Gastroesophageal sphincter (tissue), 4 donors: ENCODE results near the gene SLC38A11. TPM values are rescaled to one million over a fixed set of nuclear protein-coding genes. Genes with fewer than 3 reads are reported as not detected.

ENCODE experiments used
- ATAC-seq: fragments of 150-250 bp; one replicate; pipeline ENCODE4 v1.9.1; 2016; ENCODE audit warnings: mild to moderate bottlenecking, moderate library complexity
- H3K27ac ChIP-seq, 4 donors: fragments of 200-600 bp; sonication (generic) in 3 of 4; 1 replicate in 3 of 4; 2 replicates in 1 of 4; pipeline ENCODE4 v1.5.1; 2016 to 2019
- H3K27me3 ChIP-seq: fragments of 200-600 bp; sonication (generic); one replicate; pipeline ENCODE4 v1.5.1; 2019
- H3K36me3 ChIP-seq, 2 donors: fragments of 200-600 bp; sonication (generic); one replicate each; pipeline ENCODE4 v1.5.1; 2019; ENCODE audit warnings: control low read depth in 1 of 2
- H3K4me1 ChIP-seq, 3 donors: fragments of 200-600 bp; sonication (generic); 1 replicate in 2 of 3; 2 replicates in 1 of 3; pipeline ENCODE4 v1.5.1; 2016 to 2019; ENCODE audit warnings: control low read depth in 2 of 3
- H3K4me3 ChIP-seq, 2 donors: fragments of 200-600 bp; sonication (generic); one replicate each; pipeline ENCODE4 v1.5.1; 2019; ENCODE audit warnings: mild to moderate bottlenecking in 1 of 2, moderate library complexity in 1 of 2
- H3K9me3 ChIP-seq, 3 donors: fragments of 200-600 bp; sonication (generic); one replicate each; pipeline ENCODE4 v1.5.1; 2017 to 2019; ENCODE audit warnings: control low read depth in 2 of 3
- CTCF ChIP-seq, 4 experiments: fragments of 200-600 bp in 2 of 4; fragments of 450-650 bp in 2 of 4; sonication (generic) in 1 of 4; IDR thresholded peaks; one replicate each; pipeline ENCODE4 v1.5.1; 2017 to 2019; ENCODE audit warnings: antibody characterized with exemption in 4 of 4, mild to moderate bottlenecking in 2 of 4, moderate library complexity in 2 of 4
- EP300 ChIP-seq: sonication (generic); formaldehyde crosslinking; IDR thresholded peaks from one replicate; pipeline ENCODE4 v1.6.1; 2017; ENCODE audit warnings: antibody characterized with exemption, mild to moderate bottlenecking
- POLR2A ChIP-seq, 2 donors: fragments of 450-650 bp; IDR thresholded peaks; one replicate each; pipeline ENCODE4 v1.6.1; 2017; ENCODE audit warnings: antibody characterized with exemption in 2 of 2, mild to moderate bottlenecking in 2 of 2, moderate library complexity in 1 of 2
- POLR2AphosphoS5 ChIP-seq: sonication (generic); formaldehyde crosslinking; IDR thresholded peaks from one replicate; pipeline ENCODE4 v1.6.1; 2017; ENCODE audit warnings: antibody characterized with exemption
- WGBS, 2 donors: methylation state at CpG; one replicate each; pipeline ENCODE4 v1.1.5; 2018; ENCODE audit warnings: low coverage in 1 of 2; 5-methylcytosine and 5-hydroxymethylcytosine counted together
- total RNA-seq, 4 donors: library from RNA; depleted of rRNA; stranded (reverse); fragments of >200 nt; gene quantifications; one replicate each; pipeline ENCODE4 v1.1.0, GENCODE V29; 2016

The SLC38A11 gene
- total RNA-seq, 4 donors from 2014 or later: 0.49 to 11.7 (median 2.7) TPM

DNA sequence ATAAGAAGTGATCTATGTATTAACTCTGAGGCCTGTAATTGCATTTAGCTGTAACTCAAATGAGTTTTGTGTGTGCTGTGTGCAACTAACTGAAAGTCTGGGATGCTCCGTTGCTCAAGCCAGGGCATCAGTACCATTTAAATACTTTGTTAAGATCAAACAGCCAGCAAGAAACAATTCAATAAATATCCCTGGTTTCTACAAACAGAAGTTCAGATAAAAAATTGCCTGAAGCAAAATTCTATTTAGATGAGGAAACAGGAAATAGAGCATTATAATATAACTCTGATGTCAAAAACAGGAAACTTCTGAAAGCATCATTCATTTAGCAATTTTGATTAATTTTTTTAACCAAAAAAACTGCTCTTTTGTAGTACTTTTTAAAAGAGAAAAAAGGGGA is 18.9 kb upstream of the SLC38A11 start:
- Histone ChIP-seq H3K4me3 (no peak overlapping the region), H3K27ac (no peak overlapping the region), H3K36me3 (no peaks in the 10 kb centered on the region), H3K4me1 (no peaks in the 10 kb centered on the region), H3K9me3 (no peaks in the 10 kb centered on the region), H3K27me3 (no peaks in the 10 kb centered on the region)
- WGBS, 2 donors: 38 to 50% methylated on average over 1 of the region's 1 CpG
- no peak for TF ChIP-seq POLR2AphosphoS5
- no peak for TF ChIP-seq EP300
- no peak for TF ChIP-seq CTCF (IDR thresholded peaks at IDR 0.05)
- no peak for TF ChIP-seq POLR2A (IDR thresholded peaks at IDR 0.05)
- no peak for ATAC-seq

GRCh38 chr2:164972216-164972615 is 16.9 kb upstream of the SLC38A11 start:
- Histone ChIP-seq H3K4me3 (no peak overlapping the region), H3K4me1 (peaks cover 0 to 11% (median 2%) of the 10 kb centered on the region in 3 donors), H3K27ac (no peak overlapping the region), H3K27me3 (no peaks in the 10 kb centered on the region), H3K36me3 (no peaks in the 10 kb centered on the region), H3K9me3 (no peaks in the 10 kb centered on the region)
- WGBS, 2 donors: 60 to 78% methylated on average over 4 of the region's 4 CpGs
- TF ChIP-seq EP300: no peak
- no peak for TF ChIP-seq POLR2A (IDR thresholded peaks at IDR 0.05)
- TF ChIP-seq CTCF (IDR thresholded peaks at IDR 0.05): no peak
- no peak for TF ChIP-seq POLR2AphosphoS5
- no peak for ATAC-seq

DNA sequence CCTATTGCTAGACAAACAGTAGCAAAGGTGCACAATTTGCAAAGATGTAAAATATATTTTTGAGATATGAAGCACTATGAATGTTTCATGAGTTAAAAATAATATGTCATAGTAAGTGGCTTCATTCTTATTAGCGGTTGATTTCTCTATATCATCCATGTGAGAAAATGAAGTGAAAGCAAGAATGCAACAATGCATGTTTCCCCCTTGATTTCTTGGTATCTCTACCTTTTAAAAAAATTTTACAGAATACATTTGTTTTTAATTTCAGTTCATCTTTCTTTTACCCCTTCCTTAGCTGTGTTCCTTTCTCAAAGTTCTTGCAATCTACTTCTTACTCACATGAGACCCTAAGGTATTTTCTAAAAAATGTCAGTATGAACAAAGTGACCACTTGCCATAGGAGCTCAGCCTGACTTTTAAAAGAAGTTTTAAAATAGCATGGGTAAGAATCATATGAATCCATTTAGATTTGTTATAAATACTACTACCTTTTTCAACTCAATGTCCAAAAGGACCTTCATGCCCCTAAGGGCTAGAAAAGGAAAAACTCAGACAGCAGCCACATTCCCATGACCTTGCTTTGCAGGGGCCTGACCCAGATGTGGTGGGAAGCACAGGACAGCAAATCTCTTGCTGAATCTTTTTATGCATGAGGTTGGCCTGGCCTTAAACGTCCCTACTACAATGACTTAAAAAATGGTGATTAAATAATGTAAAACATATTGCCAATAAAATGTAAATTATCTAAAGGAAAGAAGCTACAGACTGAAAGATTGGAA is 14.8 kb upstream of the SLC38A11 start:
- 60 to 62% methylated on average over 2 of the region's 2 CpGs for WGBS, 2 donors
- ATAC-seq: no peak

DNA sequence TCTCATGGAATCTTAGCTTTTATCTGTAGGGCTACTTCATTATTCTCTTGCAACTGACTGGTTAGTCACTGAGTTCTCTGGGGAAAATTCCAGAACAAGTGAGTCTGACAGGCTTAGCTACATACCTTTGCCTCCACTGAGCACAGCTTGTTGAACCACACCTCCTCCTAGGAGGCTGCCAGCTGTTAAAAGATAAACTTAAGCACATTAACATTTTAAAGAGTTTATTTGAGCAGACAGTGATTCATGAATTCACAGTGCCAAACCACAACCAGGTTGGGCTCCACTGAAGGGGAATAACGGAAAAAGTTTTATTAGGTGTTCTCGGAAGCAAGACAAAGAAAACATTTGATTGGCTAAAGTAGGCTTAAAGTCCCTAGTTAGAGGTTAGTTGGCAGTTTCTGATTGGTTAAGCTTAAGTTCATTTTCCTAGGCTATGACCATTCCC is 12.5 kb upstream of the SLC38A11 start:
- Histone ChIP-seq H3K27me3 (no peaks in the 10 kb centered on the region), H3K4me3 (no peak overlapping the region), H3K27ac (peak overlapping the region; percentile 55 to 84 (median 66)), H3K36me3 (no peaks in the 10 kb centered on the region), H3K4me1 (peaks cover 0 to 13% (median 4%) of the 10 kb centered on the region in 3 donors), H3K9me3 (no peaks in the 10 kb centered on the region)
- ATAC-seq: peak; percentile 94
- 20 to 37% methylated on average over 2 of the region's 2 CpGs for WGBS, 2 donors
- no peak for TF ChIP-seq POLR2A (IDR thresholded peaks at IDR 0.05)
- TF ChIP-seq POLR2AphosphoS5: peak; percentile 87
- no peak for TF ChIP-seq EP300
- TF ChIP-seq CTCF (IDR thresholded peaks at IDR 0.05): no peak

More for the DNA sequence above, 14.8 kb upstream of the SLC38A11 start:
- no peaks in the 10 kb centered on the region for H3K9me3 ChIP-seq
- H3K27ac ChIP-seq: no peak overlapping the region
- H3K4me3 ChIP-seq: no peak overlapping the region
- peaks cover 0 to 13% (median 4%) of the 10 kb centered on the region in 3 donors for H3K4me1 ChIP-seq
- no peaks in the 10 kb centered on the region for H3K27me3 ChIP-seq
- TF ChIP-seq POLR2AphosphoS5 (no peak), CTCF (IDR thresholded peaks at IDR 0.05) (no peak), EP300 (no peak), POLR2A (IDR thresholded peaks at IDR 0.05) (no peak)
- H3K36me3 ChIP-seq: no peaks in the 10 kb centered on the region

DNA sequence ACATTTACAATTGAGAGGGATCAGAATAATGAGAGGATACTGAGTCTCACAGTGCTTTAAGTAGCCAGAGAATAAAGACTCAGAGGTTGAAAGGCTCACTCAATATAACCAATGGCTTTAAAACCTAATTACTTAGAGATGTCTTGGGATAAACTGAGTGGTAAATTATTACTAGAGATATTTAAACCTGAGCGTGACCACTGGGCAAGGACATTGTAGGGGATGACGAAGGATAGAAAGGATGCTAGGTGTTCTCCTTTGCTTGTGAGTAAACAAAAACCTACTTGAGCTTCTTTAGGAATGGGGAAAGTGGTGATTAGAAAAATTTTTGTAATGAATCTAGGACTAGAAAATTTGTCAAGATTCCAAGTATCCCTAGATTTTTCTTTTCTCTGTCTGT is 12.0 kb upstream of the SLC38A11 start:
- TF ChIP-seq POLR2A (IDR thresholded peaks at IDR 0.05): no peak
- TF ChIP-seq EP300: no peak
- TF ChIP-seq CTCF (IDR thresholded peaks at IDR 0.05): no peak
- TF ChIP-seq POLR2AphosphoS5: no peak
- Histone ChIP-seq H3K4me3 (no peak overlapping the region), H3K36me3 (no peaks in the 10 kb centered on the region), H3K9me3 (no peaks in the 10 kb centered on the region), H3K27ac (peak overlapping the region; percentile 55 to 84 (median 66)), H3K27me3 (no peaks in the 10 kb centered on the region), H3K4me1 (peaks cover 0 to 13% (median 4%) of the 10 kb centered on the region in 3 donors)
- no peak for ATAC-seq
- 45 to 56% methylated on average over 2 of the region's 2 CpGs for WGBS, 2 donors
